T-helper 22 cell (primary cell): ENCODE data around the gene IL20RB.

Experiments
- DNase-seq: peaks from one replicate; pipeline ENCODE4 v3.0.0-alpha.2; 2020; ENCODE audit warnings: low read depth

IL20RB gene

GRCh38 chr3:136957751-136958288 lies at the start of gene IL20RB:
TSS of gene IL20RB (plus strand) at chr3:136957983. CDS start at chr3:136958114, 131 bp downstream.
- DNase-seq: no peak

GRCh38 chr3:136908297-136908696 lies 49.5 kb upstream of the IL20RB start:
- no peak for DNase-seq

GRCh38 chr3:136909187-136909586 lies 48.6 kb upstream of the IL20RB start:
- no peak for DNase-seq

- DNase-seq: no peak
These were observed 47.1 kb upstream of the IL20RB start for GRCh38 chr3:136910697-136911096.

GRCh38 chr3:136913168-136913567 lies 44.6 kb upstream of the IL20RB start:
- DNase-seq: no peak

- no peak for DNase-seq
These were observed 43.0 kb upstream of the IL20RB start for GRCh38 chr3:136914739-136915138.

GRCh38 chr3:136916223-136916622 lies 41.6 kb upstream of the IL20RB start:
- no peak for DNase-seq

GRCh38 chr3:136919799-136920580 lies 37.8 kb upstream of the IL20RB start:
- DNase-seq: peak; percentile 30

- DNase-seq: no peak
These were observed 36.7 kb upstream of the IL20RB start for GRCh38 chr3:136920904-136921611.

GRCh38 chr3:136925425-136926190 lies 32.2 kb upstream of the IL20RB start:
- no peak for DNase-seq

- no peak for DNase-seq
These were observed 29.5 kb upstream of the IL20RB start for GRCh38 chr3:136928240-136928639.

- DNase-seq: no peak
These were observed 27.7 kb upstream of the IL20RB start for GRCh38 chr3:136929977-136930670.

GRCh38 chr3:136931606-136932005 lies 26.2 kb upstream of the IL20RB start:
- no peak for DNase-seq

GRCh38 chr3:136932523-136932922 lies 25.3 kb upstream of the IL20RB start:
- no peak for DNase-seq

GRCh38 chr3:136932978-136933772 lies 24.6 kb upstream of the IL20RB start:
- no peak for DNase-seq

GRCh38 chr3:136937175-136937574 lies 20.6 kb upstream of the IL20RB start:
- no peak for DNase-seq

GRCh38 chr3:136937851-136938250 lies 19.9 kb upstream of the IL20RB start:
- DNase-seq: no peak

GRCh38 chr3:136938334-136938733 lies 19.4 kb upstream of the IL20RB start:
- no peak for DNase-seq

- no peak for DNase-seq
These were observed 18.3 kb upstream of the IL20RB start for GRCh38 chr3:136939489-136939888.

GRCh38 chr3:136942803-136943202 lies 15.0 kb upstream of the IL20RB start:
- no peak for DNase-seq

- no peak for DNase-seq
These were observed 14.3 kb upstream of the IL20RB start for GRCh38 chr3:136943436-136943835.
